GM03348 (cell line): ENCODE data around the gene C7orf33.

ENCODE experiments used
- DNase-seq: peaks from one replicate; pipeline ENCODE4 v3.0.0; 2012; ENCODE audit warnings: low spot score

C7orf33 gene

DNA sequence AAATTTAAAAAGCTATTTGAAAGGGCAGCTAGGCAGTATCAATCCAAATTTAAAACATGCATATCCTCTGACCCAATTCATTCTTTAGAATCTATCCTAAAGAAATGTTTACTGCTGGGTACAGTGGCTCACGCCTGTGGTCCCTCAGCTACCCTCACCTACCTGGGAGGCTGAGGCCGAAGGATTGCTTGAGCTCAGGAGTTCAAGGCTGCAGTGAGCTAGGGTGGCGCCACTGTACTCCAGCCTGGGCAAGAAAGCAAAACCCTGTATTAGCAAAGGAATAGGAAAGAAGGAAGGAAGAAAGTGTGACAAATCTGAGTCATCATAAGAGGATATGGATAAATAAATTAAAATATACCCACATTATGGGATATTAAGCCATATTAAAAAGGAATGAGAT lies 36.3 kb downstream of the C7orf33 start:
- DNase-seq = no peak

DNA sequence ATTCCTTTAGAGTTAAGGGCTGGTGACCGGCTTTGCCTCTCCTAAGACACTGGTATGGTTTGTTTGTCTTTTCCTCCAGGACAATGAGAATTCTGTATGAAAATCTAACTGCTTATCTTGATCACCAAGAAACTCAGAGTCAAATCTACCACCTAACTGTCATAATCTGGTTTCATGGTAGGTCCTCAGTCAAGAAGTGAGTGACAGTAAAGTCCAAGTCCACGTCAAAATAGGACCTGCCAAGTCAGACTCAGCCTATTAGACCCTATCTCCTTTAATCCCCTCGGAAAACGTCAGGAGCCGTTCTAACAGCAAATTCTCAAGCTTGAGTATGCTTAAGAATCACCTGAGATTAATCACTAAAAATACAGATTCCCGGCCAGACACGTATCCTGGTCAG lies 37.4 kb downstream of the C7orf33 start:
- DNase-seq = no peak

GRCh38 chr7:148630078-148630477 lies 39.5 kb downstream of the C7orf33 start:
- DNase-seq = no peak

- no peak for DNase-seq
These were observed 43.2 kb downstream of the C7orf33 start for GRCh38 chr7:148633761-148634160.

- DNase-seq = no peak
These were observed 46.5 kb downstream of the C7orf33 start for GRCh38 chr7:148637094-148637493.

GRCh38 chr7:148645898-148646297 lies 55.3 kb downstream of the C7orf33 start:
- no peak for DNase-seq

DNA sequence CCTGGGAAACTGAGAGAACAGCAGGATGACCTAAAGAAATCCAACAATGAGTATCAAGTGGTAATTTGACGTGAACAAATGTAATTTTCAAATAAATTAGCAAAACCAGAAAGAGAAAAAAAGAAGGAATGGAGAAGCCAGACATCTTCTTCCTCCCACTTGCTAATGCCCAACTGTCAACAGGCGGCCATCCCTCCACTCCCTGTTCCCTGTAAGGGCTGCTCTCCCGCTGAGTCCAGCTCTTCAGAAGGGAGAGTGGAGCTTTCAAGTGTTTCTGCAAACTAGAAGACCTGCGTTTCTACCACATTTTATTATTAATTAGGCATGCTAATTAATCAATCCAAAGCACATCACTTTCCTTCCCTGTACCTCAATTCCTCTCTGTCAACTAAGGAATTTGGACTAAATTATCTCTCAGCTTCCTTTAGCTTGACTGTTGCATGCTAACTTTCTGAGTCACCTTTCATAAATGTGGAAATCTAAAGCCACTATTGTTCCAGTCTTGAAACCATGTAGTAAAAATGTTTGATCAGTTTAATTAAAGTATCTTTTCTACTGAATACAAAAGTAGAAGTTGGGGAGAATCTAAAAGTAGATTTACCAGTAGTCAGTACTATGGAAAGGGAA lies 59.8 kb downstream of the C7orf33 start:
- DNase-seq = peak; percentile 68

- DNase-seq = no peak
These were observed 62.2 kb downstream of the C7orf33 start for GRCh38 chr7:148652773-148653172.

DNA sequence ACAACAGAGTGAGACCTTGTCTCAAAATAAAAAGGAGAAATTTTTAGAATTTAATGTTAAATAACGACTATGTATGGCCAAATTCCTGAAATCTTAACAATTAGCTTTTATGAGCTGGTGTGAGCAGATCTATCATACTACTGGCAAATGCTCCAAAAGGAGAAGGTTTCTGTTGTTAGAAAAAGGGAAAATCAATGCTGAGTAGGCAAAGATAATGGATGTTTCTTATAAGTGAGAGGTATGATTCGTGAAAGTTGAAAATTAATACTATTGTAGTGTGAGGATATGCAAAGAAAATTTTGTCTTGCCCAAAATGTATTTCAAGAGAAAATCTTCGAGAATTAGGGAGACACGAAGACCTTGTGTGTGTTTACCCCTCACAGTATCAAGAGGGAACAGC lies 67.4 kb downstream of the C7orf33 start:
- DNase-seq = no peak

DNA sequence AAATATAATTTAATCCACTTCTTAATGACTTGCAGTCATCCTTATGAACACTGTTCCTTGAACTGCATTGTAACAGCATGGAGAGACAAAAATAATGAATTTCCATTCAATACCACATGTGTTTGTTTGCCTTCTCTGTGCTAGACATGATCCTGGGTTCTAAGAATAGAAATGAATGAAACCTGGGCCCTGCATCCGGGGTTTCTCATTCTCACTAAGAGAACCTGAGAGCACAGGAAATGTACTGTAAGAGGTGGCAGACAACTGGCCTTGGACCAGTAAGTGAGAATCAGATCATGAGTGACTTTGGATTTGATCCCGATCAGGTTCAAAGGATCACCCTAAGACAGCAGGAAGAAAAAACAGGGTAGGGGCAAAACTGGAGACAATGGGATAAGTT lies 70.9 kb downstream of the C7orf33 start:
- no peak for DNase-seq

DNA sequence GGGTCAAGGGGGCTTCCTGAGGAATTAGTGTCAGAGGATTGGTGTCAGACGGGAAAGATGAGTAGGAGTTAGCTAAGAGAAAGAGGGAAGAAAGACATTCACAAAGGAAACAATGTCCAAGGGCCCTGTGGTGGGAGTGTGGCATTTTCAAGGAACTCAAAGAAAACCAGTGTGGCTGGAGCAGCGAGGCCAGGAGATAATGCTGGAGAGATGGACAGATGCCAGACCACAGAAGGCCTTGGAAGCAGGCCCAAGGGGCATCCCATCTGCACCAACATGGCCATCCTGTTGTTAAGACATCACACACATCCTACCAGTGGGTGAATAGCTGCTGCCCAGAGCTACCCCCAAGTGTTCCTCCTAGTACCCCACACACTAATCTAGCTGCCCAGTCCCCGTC lies 72.1 kb downstream of the C7orf33 start:
- DNase-seq = no peak

DNA sequence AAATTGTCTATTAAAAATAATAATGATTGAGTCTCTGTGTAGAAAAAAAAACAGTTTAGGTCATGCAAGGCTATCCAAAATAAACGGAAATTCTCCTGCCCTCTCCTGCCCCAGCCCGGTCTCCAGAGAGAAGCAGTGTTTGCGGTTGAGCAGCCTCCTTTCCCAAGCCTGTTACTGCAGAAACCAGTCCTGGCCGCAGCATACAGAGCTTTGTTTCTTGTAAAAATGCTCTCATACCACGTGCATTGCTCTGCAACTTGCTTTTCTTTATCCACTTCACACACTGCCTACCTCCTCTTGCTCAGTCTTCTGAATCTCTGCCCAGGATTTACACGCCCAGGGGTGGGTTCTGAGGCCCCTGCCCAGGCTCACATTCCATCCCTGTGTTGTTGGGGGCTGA lies 73.8 kb downstream of the C7orf33 start:
- peak; percentile 55 for DNase-seq

DNA sequence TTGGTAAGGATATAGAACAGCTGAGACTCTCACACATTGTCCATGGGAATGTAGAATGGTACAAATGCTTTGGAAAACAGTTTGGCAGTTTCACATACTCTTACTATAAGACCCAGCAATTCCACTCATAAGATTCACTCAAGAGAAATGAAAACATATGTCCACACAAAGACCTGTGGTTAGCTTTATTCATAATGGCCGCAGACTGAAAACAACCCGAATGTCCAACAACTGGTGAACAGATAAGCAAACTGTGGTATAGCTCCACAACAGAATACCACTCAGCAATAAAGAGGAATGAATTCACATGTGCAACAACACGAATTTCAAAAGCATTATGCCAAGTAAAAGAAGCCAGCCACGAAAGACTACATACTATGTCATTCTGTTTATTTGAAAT lies 74.7 kb downstream of the C7orf33 start:
- no peak for DNase-seq
